Chondrocyte (in vitro differentiated cells): ENCODE data around the gene CFAP126. TPM values are rescaled to one million over a fixed set of nuclear protein-coding genes. Genes with fewer than 3 reads are reported as not detected.

Source experiments
- DNase-seq: peaks from one replicate; pipeline ENCODE4 v3.0.0; 2021; ENCODE audit warnings: mixed read lengths, low spot score
- H3K27ac Mint-ChIP-seq: one replicate; pipeline ENCODE4 v1.8.0; 2021; ENCODE audit warnings: mild to moderate bottlenecking, moderate library complexity, mixed read lengths; ENCODE audit not compliant: unreplicated experiment
- H3K27me3 Mint-ChIP-seq: 2 replicates; pipeline ENCODE4 v1.8.0; 2021; ENCODE audit warnings: low read depth, mixed read lengths
- H3K36me3 Mint-ChIP-seq: 2 replicates; pipeline ENCODE4 v1.8.0; 2021; ENCODE audit warnings: low read depth, mixed read lengths
- H3K4me1 Mint-ChIP-seq: 2 replicates; pipeline ENCODE4 v1.8.0; 2021; ENCODE audit warnings: low read depth, mild to moderate bottlenecking, mixed read lengths
- H3K4me3 Mint-ChIP-seq: one replicate; pipeline ENCODE4 v1.8.0; 2021; ENCODE audit warnings: mild to moderate bottlenecking, moderate library complexity, mixed read lengths; ENCODE audit not compliant: unreplicated experiment
- H3K9me3 Mint-ChIP-seq: 2 replicates; pipeline ENCODE4 v1.8.0; 2021; ENCODE audit warnings: low read depth, mixed read lengths
- total RNA-seq: library from RNA; stranded (reverse); gene quantifications from 3 replicates; pipeline ENCODE4 v1.2.1, GENCODE V29; 2021
- TF ChIP-seq, protein P1 (sequence below): fragments of 200-600 bp; sonication (generic); IDR thresholded peaks from 2 replicates; pipeline ENCODE4 v1.5.0; 2021; ENCODE audit warnings: antibody characterized with exemption, mild to moderate bottlenecking, moderate library complexity

CFAP126 gene
- total RNA-seq, 1 donor from 2014 or later = not detected

DNA sequence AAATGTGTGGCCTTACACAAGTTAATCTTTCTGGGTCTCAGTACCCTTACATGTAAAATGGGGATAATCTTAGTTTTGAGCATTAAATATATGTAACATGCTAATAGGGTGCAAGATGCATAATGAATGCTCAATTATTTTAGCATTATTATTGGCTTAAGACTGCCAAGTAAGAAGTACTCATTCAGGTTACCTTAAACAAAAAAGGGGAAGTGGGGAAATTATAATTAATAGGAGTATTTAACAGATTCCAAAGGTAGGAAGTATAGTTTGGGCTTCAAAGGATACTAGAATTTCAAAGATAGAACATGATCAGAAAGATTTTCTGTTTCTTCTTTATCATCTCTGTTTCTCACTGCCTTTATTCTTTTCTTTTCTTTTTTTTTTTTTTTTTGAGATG, 5.8 kb upstream of the CFAP126 start:
- no peaks in the 10 kb centered on the region for H3K9me3 Mint-ChIP-seq
- no peaks in the 10 kb centered on the region for H3K27me3 Mint-ChIP-seq
- no peaks in the 10 kb centered on the region for H3K4me1 Mint-ChIP-seq
- H3K4me3 Mint-ChIP-seq = no peak overlapping the region
- no peaks in the 10 kb centered on the region for H3K36me3 Mint-ChIP-seq
- DNase-seq = no peak
- no peak overlapping the region for H3K27ac Mint-ChIP-seq
- TF ChIP-seq, protein P1, sequence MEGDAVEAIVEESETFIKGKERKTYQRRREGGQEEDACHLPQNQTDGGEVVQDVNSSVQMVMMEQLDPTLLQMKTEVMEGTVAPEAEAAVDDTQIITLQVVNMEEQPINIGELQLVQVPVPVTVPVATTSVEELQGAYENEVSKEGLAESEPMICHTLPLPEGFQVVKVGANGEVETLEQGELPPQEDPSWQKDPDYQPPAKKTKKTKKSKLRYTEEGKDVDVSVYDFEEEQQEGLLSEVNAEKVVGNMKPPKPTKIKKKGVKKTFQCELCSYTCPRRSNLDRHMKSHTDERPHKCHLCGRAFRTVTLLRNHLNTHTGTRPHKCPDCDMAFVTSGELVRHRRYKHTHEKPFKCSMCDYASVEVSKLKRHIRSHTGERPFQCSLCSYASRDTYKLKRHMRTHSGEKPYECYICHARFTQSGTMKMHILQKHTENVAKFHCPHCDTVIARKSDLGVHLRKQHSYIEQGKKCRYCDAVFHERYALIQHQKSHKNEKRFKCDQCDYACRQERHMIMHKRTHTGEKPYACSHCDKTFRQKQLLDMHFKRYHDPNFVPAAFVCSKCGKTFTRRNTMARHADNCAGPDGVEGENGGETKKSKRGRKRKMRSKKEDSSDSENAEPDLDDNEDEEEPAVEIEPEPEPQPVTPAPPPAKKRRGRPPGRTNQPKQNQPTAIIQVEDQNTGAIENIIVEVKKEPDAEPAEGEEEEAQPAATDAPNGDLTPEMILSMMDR = no peak

DNA sequence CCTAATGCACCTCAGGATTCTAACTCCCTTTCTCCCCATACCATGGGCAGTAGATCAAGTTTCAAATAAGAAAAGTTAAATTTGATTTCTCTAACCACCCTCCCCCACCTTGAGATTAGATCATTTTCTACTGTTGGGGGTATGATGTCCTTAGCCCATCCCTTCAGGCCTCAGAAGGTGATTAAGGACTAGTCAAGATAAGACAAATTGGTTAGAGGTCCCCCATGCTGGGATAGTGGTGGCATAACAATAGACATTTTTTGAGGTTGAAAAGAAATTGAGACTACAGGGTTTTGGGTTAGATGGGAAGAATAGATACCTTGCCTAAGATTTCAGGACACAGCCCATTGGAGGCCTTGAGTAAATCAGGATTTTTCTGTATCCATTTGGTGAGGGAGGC, 2.5 kb downstream of the CFAP126 start:
- Mint-ChIP-seq H3K4me1 (peaks cover 7% of the 10 kb centered on the region), H3K9me3 (no peaks in the 10 kb centered on the region), H3K36me3 (peaks cover 16% of the 10 kb centered on the region), H3K27me3 (no peaks in the 10 kb centered on the region), H3K27ac (no peak overlapping the region), H3K4me3 (no peak overlapping the region)
- no peak for DNase-seq
- TF ChIP-seq, protein P1 = no peak

DNA sequence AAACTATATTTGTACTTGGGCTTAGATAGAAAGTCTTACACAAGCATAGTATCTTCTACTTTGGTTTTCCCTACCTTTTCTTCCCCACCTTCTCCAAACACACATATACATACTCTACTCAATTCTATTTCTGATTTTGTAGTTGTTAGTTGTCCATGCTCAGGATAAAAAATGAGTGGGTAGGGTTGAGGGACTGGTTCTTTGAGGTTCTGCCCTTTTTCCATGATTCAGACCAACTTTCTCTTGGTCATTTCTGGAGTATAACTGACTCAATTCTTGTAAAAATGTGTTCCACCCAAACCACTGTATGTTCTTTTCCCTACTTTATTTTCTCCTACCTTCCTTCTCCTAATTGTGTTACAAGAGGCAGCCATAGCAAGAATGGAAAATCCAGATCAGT, 3.3 kb downstream of the CFAP126 start:
- DNase-seq = no peak
- no peak overlapping the region for H3K27ac Mint-ChIP-seq
- H3K9me3 Mint-ChIP-seq = no peaks in the 10 kb centered on the region

DNA sequence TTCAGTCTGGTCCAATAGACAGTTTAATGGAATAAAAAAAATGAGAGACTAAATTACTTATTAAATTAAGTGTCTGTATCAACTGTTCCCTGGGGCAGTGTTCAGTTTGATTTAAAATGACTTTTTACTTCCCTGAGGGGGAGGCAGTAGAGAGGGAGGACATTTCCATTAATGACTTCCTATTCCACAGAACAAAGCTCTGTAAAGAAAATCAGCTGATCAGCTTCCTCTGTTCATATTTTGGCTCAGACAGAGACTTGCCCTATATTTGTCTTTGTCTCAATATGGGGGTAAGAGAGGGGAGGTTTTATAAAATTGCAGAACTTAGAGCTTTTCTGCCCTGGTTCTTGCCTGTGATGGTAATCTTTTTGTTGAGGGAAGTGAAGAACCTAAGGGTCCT, 8.4 kb downstream of the CFAP126 start:
- H3K9me3 Mint-ChIP-seq = no peaks in the 10 kb centered on the region
- no peaks in the 10 kb centered on the region for H3K27me3 Mint-ChIP-seq
- H3K4me1 Mint-ChIP-seq = no peaks in the 10 kb centered on the region
- peaks cover 11% of the 10 kb centered on the region for H3K36me3 Mint-ChIP-seq
- TF ChIP-seq, protein P1 = no peak
- no peak overlapping the region for H3K4me3 Mint-ChIP-seq
- DNase-seq = no peak
- no peak overlapping the region for H3K27ac Mint-ChIP-seq

More for the DNA sequence above, 3.3 kb downstream of the CFAP126 start:
- Mint-ChIP-seq H3K4me1 (peaks cover 7% of the 10 kb centered on the region), H3K36me3 (peaks cover 18% of the 10 kb centered on the region), H3K4me3 (no peak overlapping the region), H3K27me3 (no peaks in the 10 kb centered on the region)
- TF ChIP-seq, protein P1 = no peak

DNA sequence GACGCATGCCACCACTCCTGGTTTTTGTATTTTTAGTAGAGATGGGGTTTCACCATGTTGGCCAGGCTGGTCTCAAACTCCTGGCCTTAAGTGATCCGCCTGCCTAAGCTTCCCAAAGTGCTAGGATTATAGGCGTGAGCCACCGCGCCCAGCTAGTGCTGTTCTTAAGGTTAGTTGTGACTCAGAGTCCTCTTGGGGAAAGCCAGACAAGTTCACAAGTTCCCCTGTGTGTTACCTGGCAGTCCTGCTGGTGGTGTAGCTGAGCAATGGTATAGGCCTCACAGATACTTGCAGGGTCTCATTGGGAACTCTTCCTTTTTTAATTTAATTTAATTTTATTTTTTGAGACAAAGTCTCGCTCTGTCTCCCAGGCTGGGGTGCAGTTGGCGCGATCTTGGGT, 10.6 kb downstream of the CFAP126 start:
- peaks cover 5% of the 10 kb centered on the region for H3K36me3 Mint-ChIP-seq
- TF ChIP-seq, protein P1 = no peak
- no peak overlapping the region for H3K4me3 Mint-ChIP-seq
- DNase-seq = no peak
- no peaks in the 10 kb centered on the region for H3K9me3 Mint-ChIP-seq
- H3K4me1 Mint-ChIP-seq = no peaks in the 10 kb centered on the region
- no peaks in the 10 kb centered on the region for H3K27me3 Mint-ChIP-seq
- H3K27ac Mint-ChIP-seq = no peak overlapping the region
